Activated CD8-positive, alpha-beta memory T cell treated with anti-CD3 and anti-CD28 coated beads for 24 hours (primary cell): ENCODE results near the gene CNN2.

Experiments
- DNase-seq: peaks from one replicate; pipeline ENCODE4 v3.0.0-alpha.2; 2020

CNN2 gene

GRCh38 chr19:1053176-1054101 lies 27.0 kb downstream of the CNN2 start:
- DNase-seq, result no peak

- DNase-seq, result no peak
Measured at GRCh38 chr19:1054102-1055027, 28.0 kb downstream of the CNN2 start.

DNA sequence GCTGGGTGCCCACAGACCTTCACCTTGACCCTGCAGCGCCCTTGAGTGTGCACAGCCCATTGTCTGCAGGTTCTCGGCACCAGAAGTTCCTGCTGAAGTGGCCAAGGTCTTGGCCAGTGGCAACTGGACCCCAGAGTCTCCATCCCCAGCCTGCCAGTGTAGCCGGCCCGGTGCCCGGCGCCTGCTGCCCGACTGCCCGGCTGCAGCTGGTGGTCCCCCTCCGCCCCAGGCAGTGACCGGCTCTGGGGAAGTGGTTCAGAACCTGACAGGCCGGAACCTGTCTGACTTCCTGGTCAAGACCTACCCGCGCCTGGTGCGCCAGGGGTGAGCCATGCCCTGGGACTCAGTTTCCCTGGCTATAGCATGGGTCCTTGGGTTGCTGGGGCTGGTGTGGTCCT lies 28.6 kb downstream of the CNN2 start:
- no peak for DNase-seq

DNA sequence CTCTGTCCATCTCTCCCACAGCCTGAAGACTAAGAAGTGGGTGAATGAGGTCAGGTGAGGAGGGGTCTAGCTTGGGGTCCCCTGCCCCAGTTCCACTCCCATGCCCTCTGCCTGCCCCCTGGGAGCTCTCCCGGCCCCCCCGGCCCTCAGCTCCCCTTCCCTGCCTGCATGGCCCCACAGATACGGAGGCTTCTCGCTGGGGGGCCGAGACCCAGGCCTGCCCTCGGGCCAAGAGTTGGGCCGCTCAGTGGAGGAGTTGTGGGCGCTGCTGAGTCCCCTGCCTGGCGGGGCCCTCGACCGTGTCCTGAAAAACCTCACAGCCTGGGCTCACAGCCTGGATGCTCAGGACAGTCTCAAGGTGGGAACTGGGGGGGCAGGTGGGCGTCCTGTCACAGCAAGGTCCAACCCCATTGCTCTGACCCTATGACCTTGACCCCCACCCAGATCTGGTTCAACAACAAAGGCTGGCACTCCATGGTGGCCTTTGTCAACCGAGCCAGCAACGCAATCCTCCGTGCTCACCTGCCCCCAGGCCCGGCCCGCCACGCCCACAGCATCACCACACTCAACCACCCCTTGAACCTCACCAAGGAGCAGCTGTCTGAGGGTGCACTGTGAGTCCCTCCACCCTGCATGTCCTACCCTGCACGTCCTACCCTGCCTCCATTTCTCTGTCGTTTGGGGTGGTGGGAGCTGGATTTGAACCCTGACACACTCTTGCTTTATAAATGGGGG lies 29.6 kb downstream of the CNN2 start:
- no peak for DNase-seq

- DNase-seq, result no peak
Measured at GRCh38 chr19:1057176-1057855, 30.9 kb downstream of the CNN2 start.

DNA sequence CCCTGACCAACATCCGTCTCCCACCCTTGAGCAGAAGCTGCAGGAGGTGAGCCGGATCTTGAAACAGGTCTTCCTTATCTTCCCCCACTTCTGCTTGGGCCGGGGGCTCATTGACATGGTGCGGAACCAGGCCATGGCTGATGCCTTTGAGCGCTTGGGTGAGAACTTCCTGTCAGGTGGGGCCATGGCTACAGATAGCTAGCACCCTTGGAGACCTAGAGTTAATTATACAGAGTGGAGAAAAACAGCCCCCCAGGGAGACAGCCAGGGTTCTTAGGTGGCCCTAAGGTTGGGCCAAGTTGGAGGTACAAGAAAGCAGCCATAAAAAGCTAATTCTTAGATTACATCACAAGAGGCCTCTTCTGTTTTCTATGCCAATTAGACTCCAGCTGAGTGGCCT lies 31.7 kb downstream of the CNN2 start:
- DNase-seq, result no peak

DNA sequence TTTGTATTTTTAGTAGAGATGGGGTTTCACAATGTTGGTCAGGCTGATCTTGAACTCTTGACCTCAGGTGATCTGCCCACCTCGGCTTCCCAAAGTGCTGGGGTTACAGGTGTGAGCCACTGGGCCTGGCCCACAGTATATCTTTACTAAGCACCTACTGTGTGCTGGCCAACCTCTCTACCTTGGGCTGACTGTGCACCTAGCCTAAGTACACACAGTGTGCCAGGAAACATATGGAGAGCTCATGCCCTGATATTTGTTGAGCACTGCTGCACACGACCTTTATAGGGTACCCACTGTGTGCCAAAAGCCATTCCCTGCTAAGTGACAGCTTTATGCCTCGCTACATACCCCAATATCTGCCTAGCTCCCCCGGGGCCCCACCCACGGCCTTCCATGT lies 34.3 kb downstream of the CNN2 start:
- DNase-seq, result no peak

- no peak for DNase-seq
Measured at GRCh38 chr19:1061987-1062386, 35.6 kb downstream of the CNN2 start.

DNA sequence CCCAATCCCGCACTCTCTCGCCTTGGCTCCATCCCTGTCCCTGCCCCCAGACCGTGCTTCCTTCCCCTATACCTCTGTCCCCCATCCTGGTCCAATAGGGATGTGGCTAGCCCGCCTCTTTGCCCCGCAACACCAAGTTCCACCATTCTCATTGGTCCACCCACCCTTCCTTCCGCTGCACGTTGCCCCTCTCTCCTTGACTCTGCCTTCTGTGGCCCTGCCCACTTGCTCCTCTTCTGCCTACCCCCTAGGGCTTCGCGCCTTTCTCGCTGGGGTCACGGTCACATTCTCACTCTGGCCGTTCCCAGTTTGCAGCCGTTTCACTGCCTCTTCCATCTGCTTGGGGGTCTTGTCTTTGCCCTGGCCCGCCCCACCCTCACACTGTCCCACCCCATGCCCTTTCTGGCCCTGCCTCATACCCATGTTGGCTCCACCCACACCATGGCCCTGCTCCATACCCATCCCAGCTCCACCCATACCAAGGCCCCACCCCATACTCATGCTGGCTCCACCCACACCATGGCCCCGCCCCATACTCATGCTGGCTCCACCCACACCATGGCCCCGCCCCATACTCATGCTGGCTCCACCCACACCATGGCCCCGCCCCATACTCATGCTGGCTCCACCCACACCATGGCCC lies 36.1 kb downstream of the CNN2 start:
- no peak for DNase-seq

GRCh38 chr19:1063030-1063908 lies 36.9 kb downstream of the CNN2 start:
- peak; percentile 72 for DNase-seq

DNA sequence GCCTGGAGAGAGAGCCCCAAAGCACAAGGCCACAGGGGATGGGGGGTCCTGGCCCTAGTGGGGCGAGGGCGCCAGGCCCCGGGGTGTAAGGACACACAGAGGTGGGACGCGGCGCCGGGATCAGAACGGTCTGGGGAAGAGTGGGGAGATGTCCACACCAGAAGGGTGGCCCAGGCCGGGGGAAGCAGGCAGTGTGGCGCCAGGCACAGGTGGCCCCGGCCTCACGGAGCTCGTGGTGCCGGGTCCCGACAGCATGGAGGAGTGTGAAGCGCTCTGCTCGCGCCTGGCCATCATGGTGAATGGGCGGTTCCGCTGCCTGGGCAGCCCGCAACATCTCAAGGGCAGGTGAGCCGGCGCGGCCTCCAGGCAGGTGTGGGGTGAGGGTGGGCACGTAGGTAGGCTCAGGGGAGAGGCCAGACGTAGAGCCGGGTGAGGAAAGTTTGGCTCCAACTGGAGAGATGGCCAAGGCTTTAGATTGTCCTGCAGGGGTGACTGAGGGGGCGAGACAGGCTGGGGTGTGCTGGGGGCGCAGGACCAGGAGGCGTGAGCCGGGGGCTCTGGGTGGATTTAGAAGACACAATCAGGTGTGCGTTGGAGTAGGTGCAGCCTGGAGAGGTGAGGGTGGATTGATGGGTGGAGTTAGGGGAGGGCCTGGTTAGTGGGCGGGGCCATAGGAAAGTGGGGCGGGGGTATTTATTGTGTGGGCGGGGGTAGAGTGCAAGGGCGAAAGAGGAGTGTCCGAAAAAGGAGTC lies 37.7 kb downstream of the CNN2 start:
- DNase-seq, result no peak

DNA sequence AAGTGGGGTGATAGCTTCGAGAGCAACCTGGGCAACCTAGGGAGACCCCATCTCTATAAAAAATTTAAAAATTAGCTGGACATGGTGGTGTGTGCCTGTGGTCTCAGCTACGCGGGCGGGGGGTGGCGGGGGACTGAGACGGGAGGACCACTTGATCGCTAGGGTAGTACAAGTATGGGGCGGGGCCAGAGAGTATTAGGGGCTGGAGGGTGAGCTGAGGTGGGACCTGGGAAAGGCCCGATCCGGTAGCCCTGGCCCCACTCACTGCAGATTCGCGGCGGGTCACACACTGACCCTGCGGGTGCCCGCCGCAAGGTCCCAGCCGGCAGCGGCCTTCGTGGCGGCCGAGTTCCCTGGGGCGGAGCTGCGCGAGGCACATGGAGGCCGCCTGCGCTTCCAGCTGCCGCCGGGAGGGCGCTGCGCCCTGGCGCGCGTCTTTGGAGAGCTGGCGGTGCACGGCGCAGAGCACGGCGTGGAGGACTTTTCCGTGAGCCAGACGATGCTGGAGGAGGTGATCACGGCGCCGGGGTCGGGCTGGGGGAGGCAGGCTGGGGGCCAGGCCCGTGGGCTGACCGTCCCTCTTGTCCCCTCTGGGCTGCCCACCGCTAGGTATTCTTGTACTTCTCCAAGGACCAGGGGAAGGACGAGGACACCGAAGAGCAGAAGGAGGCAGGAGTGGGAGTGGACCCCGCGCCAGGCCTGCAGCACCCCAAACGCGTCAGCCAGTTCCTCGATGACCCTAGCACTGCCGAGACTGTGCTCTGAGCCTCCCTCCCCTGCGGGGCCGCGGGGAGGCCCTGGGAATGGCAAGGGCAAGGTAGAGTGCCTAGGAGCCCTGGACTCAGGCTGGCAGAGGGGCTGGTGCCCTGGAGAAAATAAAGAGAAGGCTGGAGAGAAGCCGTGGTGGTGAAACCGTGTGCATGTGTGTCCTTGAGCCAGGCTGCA lies 38.5 kb downstream of the CNN2 start:
- peak; percentile 89 for DNase-seq

GRCh38 chr19:1065606-1066109 lies 39.2 kb downstream of the CNN2 start:
- peak; percentile 72 for DNase-seq

GRCh38 chr19:1066251-1066747 lies 39.9 kb downstream of the CNN2 start:
- peak; percentile 67 for DNase-seq

DNA sequence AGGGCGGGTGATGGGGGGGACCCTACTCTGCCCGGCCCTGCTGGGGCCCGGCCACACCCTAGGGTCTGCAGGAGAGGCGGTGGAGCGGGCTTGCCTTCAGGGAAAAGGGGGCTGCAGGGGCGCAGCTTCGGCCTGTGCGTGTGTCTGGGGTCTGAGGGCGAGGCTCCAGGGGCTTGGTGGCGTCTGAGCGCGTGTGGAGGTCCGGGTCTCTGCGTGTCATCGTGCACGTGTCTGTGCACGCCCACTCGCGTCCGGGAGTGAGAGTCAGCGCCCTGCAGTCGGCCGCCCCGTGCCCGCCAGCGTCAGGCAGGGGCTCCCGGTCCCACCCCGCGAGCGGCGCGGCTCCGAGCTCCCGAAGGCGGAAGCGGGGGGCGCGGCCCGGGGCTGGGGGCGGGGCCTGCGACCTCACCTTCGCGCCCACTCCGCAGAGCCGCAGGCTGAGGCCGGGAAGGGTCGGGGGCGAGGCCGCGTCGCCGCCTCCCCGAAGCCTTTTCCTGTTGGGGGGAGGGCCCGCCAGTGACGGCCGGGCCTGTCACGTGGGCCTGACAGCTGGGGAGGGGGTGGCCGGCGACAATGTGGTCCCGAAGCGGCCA lies 40.4 kb downstream of the CNN2 start, which contains the start of gene ARHGAP45:
Gene ARHGAP45 (plus strand): TSS at position 420 of the 593 bp plus-strand sequence. CDS start 239 bp downstream, outside the sequence.
- DNase-seq, result peak; percentile 91

DNA sequence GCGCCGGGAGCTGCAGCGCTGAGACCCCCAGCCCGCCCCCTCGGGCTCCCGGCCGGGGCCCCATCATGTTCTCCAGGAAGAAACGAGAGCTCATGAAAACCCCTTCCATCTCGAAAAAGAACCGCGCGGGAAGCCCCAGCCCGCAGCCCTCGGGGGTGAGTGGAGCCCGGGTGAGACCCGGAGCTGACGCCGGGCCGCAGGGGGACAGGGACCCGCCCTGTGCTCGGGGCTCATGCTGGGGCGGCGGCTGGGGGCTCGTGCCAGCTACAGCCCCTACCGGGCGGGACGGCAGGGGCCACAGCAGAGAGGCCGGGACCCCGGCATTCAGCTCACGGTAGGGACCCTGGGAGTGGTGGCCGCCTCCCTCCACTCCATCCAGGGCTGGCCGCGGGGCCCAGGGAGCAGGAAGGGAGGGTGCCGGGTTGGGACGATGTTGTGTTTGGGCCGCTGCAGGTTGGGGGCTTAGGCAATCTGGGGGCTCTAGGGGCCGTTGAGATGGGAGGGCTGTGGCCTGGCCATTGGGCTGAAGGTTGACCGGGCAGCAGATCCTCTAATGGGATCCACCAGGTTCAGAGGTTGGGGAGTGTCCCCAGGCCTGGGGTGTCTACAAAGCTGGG lies 41.0 kb downstream of the CNN2 start:
- DNase-seq, result no peak
